ENCODE data around the gene PIR. TPM values are rescaled to one million over a fixed set of nuclear protein-coding genes. Genes with fewer than 3 reads are reported as not detected.
A peak's percentile ranks its signal among the peaks of the same experiment; 100 is the strongest.

The PIR gene
- total RNA-seq, 1 experiment from 2014 or later, result 8.2 TPM

- Mint-ChIP-seq H3K9me3 (ENCODE audit: unreplicated experiment) (no peaks in the 10 kb centered on the region), H3K36me3 (ENCODE audit: insufficient read depth, unreplicated experiment) (peaks cover 6% of the 10 kb centered on the region), H3K4me1 (ENCODE audit: insufficient read depth, unreplicated experiment) (peaks cover 7% of the 10 kb centered on the region), H3K27ac (ENCODE audit: low read depth, unreplicated experiment) (no peak overlapping the region), H3K4me3 (ENCODE audit: unreplicated experiment) (no peak overlapping the region), H3K27me3 (ENCODE audit: insufficient read depth, unreplicated experiment) (peaks cover 40% of the 10 kb centered on the region)
- no TSS peak for BruUV-seq (replicated peaks)
- ChIA-PET CTCF (interaction anchor here (1.0 kb wide), 1 partner anchor 32 kb away, joined by 4 read pairs; no protein-coding TSS in a partner anchor), POLR2A (interaction anchor here (0.6 kb wide), 2 partner anchors 13 to 483 kb away, joined by 3 read pairs; no protein-coding TSS in a partner anchor)
- DNase-seq (ENCODE audit: unreplicated experiment), result peak; percentile 33
- intact Hi-C loops (cut with micrococcal nuclease), result no loop called here
- TF ChIP-seq, protein P1, sequence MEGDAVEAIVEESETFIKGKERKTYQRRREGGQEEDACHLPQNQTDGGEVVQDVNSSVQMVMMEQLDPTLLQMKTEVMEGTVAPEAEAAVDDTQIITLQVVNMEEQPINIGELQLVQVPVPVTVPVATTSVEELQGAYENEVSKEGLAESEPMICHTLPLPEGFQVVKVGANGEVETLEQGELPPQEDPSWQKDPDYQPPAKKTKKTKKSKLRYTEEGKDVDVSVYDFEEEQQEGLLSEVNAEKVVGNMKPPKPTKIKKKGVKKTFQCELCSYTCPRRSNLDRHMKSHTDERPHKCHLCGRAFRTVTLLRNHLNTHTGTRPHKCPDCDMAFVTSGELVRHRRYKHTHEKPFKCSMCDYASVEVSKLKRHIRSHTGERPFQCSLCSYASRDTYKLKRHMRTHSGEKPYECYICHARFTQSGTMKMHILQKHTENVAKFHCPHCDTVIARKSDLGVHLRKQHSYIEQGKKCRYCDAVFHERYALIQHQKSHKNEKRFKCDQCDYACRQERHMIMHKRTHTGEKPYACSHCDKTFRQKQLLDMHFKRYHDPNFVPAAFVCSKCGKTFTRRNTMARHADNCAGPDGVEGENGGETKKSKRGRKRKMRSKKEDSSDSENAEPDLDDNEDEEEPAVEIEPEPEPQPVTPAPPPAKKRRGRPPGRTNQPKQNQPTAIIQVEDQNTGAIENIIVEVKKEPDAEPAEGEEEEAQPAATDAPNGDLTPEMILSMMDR (IDR thresholded peaks at IDR 0.05; ENCODE audit: unreplicated experiment), result no peak
Measured at GRCh38 chrX:15435836-15436619, 57.1 kb downstream of the PIR start.

GRCh38 chrX:15434205-15434604 lies 58.9 kb downstream of the PIR start:
- Mint-ChIP-seq H3K4me1 (ENCODE audit: insufficient read depth, unreplicated experiment) (peaks cover 7% of the 10 kb centered on the region), H3K36me3 (ENCODE audit: insufficient read depth, unreplicated experiment) (peaks cover 6% of the 10 kb centered on the region), H3K27ac (ENCODE audit: low read depth, unreplicated experiment) (no peak overlapping the region), H3K4me3 (ENCODE audit: unreplicated experiment) (no peak overlapping the region), H3K27me3 (ENCODE audit: insufficient read depth, unreplicated experiment) (peaks cover 51% of the 10 kb centered on the region), H3K9me3 (ENCODE audit: unreplicated experiment) (no peaks in the 10 kb centered on the region)
- CTCF ChIA-PET, result no interaction called here
- TF ChIP-seq, protein P1 (IDR thresholded peaks at IDR 0.05; ENCODE audit: unreplicated experiment), result no peak
- intact Hi-C loops (cut with micrococcal nuclease), result no loop called here
- BruUV-seq (replicated peaks), result no TSS peak
- POLR2A ChIA-PET, result no interaction called here
- no peak for DNase-seq (ENCODE audit: unreplicated experiment)

- no peaks in the 10 kb centered on the region for H3K9me3 Mint-ChIP-seq (ENCODE audit: unreplicated experiment)
- BruUV-seq (replicated peaks), result no TSS peak
- no peak for DNase-seq (ENCODE audit: unreplicated experiment)
Measured at GRCh38 chrX:15430584-15430983, 62.5 kb downstream of the PIR start.

DNA sequence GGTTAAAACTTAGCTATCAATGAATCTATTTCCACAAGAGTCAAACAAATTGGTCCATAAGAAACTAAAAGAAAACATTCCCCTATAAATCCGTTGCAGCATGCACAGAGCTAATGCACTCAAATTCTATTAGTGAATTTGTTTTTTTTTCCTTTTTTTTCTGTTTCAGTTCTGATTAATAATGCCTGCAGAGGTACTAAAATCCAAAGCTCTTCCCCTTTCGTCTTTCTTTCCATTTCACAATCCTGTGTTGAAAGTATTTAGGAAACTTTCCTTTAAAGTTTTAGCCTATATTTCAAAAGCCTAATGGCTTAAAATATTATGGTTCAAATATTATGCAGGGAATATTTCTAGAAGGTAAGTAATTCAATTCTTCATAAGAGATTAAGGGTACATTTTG lies 63.1 kb downstream of the PIR start:
- CTCF ChIA-PET, result no interaction called here
- H3K27ac Mint-ChIP-seq (ENCODE audit: low read depth, unreplicated experiment), result no peak overlapping the region
- H3K4me3 Mint-ChIP-seq (ENCODE audit: unreplicated experiment), result no peak overlapping the region
- H3K4me1 Mint-ChIP-seq (ENCODE audit: insufficient read depth, unreplicated experiment), result no peaks in the 10 kb centered on the region
- POLR2A ChIA-PET, result interaction anchor here (0.6 kb wide), 1 partner anchor 12 kb away, joined by 3 read pairs; no protein-coding TSS in a partner anchor
- TF ChIP-seq, protein P1 (IDR thresholded peaks at IDR 0.05; ENCODE audit: unreplicated experiment), result no peak
- H3K9me3 Mint-ChIP-seq (ENCODE audit: unreplicated experiment), result no peaks in the 10 kb centered on the region
- peaks cover 6% of the 10 kb centered on the region for H3K36me3 Mint-ChIP-seq (ENCODE audit: insufficient read depth, unreplicated experiment)
- no TSS peak for BruUV-seq (replicated peaks)
- DNase-seq (ENCODE audit: unreplicated experiment), result no peak
- peaks cover 54% of the 10 kb centered on the region for H3K27me3 Mint-ChIP-seq (ENCODE audit: insufficient read depth, unreplicated experiment)
- intact Hi-C loops (cut with micrococcal nuclease), result no loop called here

More at GRCh38 chrX:15430584-15430983, 62.5 kb downstream of the PIR start:
- intact Hi-C loops (cut with micrococcal nuclease), result no loop called here
- Mint-ChIP-seq H3K27ac (ENCODE audit: low read depth, unreplicated experiment) (no peak overlapping the region), H3K4me1 (ENCODE audit: insufficient read depth, unreplicated experiment) (no peaks in the 10 kb centered on the region), H3K36me3 (ENCODE audit: insufficient read depth, unreplicated experiment) (peaks cover 6% of the 10 kb centered on the region), H3K4me3 (ENCODE audit: unreplicated experiment) (no peak overlapping the region), H3K27me3 (ENCODE audit: insufficient read depth, unreplicated experiment) (peaks cover 59% of the 10 kb centered on the region)
- TF ChIP-seq, protein P1 (IDR thresholded peaks at IDR 0.05; ENCODE audit: unreplicated experiment), result no peak
- ChIA-PET CTCF (no interaction called here), POLR2A (no interaction called here)

All from MCF 10A (cell line).